ENCODE results near the gene C11orf91.
A peak's percentile ranks its signal among the peaks of the same experiment; 100 is the strongest.

DNA sequence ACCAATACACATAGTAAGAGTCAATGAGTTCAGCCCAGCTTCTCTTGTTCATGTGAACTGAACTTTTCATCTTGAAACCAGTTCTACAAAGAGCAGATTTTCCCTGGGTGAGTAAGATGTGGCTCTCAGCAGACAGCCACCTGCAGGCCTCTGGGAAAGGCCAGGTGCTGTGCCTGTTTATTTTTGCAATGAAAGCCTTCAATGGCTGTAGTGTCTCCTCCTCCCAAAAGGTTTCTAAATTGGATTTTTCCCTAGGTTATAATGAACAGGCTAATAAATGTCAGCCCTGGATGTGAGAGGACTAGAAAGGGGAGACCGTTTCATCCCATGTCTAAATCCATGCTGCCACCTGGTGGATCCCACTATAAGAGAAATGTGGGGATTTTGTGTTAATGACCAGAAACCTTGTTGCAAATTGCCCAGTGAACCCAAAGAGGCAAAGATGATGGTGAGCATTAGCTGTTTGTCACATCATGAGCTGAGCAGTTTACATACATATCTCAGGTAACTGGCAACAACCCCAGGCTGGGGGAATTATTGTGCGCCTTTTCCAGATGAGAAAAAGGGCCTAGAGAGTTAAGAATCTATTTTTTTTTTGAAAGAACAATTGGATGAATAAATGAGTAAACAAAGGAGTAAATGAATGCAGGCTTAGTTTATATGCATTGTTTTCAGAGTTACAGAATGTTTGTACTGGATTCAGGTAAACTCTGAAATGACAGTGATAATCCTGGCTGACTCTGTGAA is 12.7 kb downstream of the C11orf91 start:
- TF ChIP-seq, protein P1, sequence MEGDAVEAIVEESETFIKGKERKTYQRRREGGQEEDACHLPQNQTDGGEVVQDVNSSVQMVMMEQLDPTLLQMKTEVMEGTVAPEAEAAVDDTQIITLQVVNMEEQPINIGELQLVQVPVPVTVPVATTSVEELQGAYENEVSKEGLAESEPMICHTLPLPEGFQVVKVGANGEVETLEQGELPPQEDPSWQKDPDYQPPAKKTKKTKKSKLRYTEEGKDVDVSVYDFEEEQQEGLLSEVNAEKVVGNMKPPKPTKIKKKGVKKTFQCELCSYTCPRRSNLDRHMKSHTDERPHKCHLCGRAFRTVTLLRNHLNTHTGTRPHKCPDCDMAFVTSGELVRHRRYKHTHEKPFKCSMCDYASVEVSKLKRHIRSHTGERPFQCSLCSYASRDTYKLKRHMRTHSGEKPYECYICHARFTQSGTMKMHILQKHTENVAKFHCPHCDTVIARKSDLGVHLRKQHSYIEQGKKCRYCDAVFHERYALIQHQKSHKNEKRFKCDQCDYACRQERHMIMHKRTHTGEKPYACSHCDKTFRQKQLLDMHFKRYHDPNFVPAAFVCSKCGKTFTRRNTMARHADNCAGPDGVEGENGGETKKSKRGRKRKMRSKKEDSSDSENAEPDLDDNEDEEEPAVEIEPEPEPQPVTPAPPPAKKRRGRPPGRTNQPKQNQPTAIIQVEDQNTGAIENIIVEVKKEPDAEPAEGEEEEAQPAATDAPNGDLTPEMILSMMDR (IDR thresholded peaks at IDR 0.05; ENCODE audit: low read depth, low read length), result peak; percentile 61
- TF ChIP-seq POLR2A (IDR thresholded peaks at IDR 0.05; ENCODE audit: extremely low read depth, insufficient read length), result no peak
